NCI-H2196 (cell line): Measurements from ENCODE around the gene FNDC1.
A peak's percentile ranks its signal among the peaks of the same experiment; 100 is the strongest.

Source experiments
- DNase-seq: peaks from one replicate; lab custom pipeline; 2025; ENCODE audit not compliant: unreplicated experiment; lab: John Stamatoyannopoulos, UW

The FNDC1 gene

DNA sequence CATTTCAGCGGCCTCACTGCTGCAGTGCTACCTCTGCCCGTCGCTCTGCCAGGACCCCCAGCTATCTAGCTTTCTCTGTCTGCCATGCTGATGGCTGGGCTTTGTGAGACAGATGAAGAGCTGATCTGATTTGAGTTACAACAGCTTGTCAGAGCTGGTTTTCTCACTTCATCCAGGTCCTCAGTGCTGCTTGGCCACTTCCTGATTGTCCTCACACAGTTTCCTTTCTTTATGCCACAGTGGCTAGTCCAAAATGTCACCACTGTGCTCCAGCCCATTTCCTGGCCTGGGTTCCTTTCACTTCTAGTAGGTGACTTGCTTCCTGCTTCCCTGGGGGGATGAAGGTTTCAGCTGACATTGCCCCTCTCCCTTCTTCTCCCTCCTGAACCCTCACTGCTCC lies 35.4 kb downstream of the FNDC1 start:
- DNase-seq, result no peak

DNA sequence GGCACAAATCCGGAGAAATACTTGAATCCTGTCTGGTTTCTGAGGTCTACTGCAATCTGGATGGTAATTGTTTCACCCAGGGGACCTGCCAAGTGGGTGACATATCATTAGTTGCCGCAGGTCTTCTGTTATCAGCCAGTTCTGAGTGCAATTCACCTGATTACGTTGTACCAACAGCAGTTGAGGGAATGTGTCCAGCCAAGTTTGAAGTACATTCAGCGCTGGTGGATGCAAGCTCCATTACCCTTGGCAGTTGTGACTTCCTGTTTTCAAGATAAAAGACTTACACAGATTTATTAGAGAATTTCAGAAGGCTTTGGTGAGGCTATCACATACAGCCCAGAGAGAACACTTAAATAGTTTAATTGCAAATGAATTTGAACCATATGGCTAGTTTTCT lies 42.8 kb downstream of the FNDC1 start:
- no peak for DNase-seq

DNA sequence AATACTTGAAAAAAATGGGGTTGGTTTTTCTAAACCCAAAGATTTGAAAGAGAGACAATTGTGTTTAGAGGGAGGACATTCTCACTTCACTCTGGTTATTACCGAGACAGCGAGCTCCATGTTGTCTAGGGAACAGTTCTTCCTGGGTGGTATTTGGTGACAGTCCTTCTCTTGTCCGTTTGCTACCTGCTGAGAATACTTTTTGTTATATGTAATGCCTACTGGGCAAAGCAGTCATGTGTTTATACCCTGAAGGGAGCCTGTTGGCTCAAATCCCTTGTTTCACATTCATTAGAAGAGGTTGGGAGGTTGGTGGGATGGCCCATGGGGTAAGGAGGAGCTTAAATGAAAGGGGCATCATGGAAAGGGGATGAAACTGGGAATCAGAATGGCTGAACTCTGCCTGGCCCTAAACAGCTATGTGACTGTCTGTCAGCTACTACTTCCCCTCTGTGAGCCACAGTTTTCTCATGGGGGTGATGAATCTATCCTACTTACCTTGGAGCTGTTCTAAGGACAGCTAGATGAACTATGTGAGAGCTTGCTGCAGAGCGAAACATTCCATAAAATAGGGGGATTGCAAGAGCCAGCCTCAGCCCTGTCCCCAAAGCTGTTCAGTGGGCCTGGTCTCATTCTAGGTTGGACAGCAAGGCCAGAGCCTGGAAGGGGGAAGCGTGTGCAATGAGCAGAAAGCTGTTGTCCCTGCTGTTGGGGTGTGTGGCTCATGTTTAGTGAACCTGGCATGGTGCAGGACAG lies 43.5 kb downstream of the FNDC1 start:
- DNase-seq, result no peak

DNA sequence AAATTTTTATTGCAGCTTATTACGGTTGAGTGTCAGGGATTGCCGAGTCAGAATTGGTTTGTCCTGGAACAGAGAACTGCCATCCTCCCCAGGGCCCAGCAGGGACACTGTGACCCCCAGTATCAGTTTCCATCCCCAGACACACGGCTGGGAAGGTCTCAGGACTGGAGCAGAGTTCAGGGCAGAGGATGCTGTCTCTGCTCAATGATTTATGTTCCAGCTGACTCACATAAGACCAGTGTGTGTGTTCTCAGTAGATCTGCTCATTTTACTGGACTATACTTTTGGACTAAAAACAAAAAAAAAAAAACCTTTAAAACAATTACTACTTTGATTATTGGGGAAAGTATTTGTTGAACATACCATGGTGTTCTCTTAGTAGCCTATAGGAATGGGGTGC lies 44.2 kb downstream of the FNDC1 start:
- no peak for DNase-seq

DNA sequence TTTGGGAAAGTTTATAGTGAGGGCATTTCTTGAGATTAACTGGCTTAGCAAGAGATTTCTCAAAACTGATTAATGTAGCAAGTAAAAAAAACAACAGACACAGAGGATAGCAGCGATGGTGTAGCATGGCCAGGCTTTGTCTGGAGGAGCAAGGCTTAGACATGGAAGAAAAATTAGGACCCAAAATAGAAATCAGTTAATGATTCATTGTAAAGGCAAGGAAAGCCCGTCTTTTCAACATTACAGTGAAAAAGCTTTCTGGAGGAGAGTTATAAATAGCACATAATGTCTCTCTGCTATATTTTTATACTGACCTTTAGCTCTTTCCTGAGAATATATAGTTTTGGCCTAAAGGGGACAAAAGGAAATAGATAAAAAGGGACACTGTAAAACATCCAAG lies 45.1 kb downstream of the FNDC1 start:
- DNase-seq, result no peak

DNA sequence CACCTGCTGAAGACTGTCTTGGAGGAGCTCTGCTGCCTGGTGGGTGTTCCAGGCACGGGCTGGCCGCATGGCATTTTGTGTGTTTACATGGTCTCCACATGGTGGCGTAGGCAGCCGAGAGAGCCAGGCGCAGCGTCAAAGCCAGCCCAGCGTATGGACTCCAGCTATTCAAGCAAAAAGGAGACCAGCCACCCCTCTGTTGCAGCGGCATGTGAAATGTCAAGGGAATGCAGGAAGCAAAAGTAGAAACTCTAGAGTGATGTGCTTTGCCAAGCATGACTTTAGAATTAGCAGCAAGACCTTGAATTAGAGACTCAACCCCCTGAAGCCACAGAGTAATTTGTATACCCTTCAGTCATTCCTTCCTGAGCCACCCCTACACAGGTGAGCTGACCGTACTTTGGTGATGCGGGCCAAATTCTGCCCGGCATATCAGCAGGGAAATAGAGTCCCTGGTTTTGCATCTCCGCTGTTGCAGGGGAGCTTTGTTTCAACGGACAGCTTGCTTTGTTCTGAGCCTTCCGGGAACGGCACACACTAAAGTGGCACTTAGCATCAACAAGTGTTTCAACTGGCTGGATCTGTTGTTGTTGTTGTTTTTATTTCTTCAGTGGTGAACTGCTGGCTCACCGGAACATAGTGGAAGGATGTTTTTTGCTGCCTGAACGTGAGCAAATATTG lies 48.5 kb downstream of the FNDC1 start:
- DNase-seq, result no peak

DNA sequence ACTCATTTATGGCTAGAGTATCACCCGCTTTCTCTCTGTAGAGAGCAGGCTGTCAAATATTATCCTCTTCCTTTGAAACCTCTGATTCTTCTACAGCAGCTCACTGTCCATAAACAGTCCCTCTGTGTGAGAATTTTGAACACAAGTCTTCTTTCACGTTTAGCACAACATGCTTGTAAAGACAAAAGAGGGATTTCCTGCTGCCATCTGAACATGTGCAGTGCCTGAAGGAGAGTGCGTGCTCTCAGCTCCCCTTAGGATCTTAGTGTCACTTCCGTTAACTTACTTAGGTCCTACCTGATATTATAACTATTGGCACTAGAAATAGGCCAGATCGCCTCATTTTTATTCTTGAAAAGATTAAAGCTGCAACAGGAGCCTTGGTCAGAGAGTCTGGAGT lies 50.9 kb downstream of the FNDC1 start:
- no peak for DNase-seq

DNA sequence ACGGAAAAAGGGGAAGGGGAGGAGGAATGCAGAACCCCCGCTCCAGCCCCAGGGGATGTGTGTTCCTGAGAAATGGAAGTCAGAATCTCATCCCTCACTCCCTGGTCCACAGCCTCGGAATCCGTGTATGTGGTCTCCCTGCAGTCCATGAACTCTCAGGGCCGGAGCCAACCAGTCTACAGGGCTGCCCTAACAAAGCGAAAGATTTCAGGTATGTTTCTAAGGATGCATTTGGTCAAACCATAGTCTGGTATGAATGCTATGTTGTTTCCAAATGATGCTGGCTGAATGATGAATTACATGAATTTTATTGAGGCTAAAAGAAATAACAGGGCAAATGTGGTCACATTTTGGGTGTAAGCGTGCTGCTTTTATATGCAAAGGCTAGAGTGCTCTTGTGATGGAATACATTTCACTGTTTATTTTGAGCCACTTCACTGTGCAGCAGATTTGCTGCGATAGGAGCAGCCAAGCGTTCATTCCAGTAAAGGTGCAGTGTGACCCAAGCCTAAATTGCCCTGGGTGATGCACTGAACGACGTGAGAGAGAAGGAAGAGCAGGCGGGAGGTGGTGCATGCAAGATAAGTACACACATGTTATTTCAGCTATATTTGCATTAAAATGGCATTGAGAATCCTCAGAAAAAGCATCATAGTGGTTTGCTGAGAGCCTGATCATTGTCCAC lies 52.4 kb downstream of the FNDC1 start:
- DNase-seq, result no peak

DNA sequence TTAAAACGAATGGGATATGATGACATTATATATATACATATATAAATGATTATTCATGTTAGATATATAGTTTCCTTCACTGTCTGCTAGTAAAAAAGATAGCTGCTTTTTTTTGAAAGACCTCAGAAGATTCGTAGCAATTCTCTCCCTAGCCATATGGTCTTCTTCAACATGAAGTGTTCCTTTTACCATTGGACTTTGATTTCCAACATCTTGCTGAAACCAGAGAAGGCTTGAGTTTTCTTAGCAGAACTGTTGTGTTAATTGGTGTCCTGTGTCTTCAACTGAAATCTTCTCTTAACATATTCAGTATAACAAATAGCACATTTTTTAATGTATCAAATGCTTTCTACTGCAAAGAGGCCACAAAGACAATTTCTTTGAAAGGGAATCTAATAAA lies 55.3 kb downstream of the FNDC1 start:
- no peak for DNase-seq

DNA sequence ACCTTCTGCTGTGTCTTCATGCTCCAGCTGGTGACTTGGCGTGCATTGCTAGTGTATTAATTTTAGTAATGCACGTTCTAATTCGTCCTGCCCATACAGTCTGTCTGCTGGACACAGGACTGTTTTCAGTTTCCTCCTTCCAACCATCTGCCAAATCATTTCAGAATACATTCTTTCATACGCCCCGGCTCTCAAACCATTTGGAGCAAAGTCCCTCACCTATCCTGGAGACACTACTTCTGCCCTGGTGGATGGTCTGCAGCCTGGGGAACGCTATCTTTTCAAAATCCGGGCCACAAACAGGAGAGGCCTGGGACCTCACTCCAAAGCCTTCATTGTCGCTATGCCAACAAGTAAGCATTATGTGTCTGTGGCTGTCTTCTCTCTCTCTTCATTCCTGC lies 60.5 kb downstream of the FNDC1 start:
- DNase-seq, result no peak

DNA sequence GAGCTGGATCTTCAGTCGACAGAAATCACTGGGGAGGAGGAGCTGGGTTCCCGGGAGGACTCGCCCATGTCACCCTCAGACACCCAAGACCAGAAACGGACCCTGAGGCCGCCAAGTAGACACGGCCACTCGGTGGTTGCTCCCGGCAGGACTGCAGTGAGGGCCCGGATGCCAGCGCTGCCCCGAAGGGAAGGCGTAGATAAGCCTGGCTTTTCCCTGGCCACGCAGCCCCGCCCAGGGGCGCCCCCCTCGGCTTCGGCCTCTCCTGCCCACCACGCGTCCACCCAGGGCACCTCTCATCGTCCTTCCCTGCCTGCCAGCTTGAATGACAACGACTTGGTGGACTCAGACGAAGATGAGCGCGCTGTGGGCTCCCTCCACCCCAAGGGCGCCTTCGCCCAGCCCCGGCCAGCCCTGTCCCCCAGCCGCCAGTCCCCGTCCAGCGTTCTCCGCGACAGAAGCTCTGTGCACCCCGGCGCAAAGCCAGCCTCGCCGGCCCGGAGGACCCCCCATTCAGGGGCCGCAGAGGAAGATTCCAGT lies 63.0 kb downstream of the FNDC1 start:
- no peak for DNase-seq

DNA sequence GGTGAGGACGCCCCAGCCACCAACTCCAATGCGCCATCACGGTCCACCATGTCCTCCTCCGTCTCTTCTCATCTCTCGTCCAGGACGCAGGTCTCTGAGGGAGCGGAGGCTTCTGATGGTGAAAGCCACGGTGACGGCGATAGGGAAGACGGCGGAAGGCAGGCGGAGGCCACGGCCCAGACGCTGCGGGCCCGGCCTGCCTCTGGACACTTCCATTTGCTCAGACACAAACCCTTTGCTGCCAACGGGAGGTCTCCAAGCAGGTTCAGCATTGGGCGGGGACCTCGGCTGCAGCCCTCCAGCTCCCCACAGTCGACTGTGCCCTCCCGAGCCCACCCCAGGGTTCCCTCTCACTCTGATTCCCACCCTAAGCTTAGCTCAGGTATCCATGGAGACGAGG lies 63.6 kb downstream of the FNDC1 start:
- DNase-seq, result no peak

DNA sequence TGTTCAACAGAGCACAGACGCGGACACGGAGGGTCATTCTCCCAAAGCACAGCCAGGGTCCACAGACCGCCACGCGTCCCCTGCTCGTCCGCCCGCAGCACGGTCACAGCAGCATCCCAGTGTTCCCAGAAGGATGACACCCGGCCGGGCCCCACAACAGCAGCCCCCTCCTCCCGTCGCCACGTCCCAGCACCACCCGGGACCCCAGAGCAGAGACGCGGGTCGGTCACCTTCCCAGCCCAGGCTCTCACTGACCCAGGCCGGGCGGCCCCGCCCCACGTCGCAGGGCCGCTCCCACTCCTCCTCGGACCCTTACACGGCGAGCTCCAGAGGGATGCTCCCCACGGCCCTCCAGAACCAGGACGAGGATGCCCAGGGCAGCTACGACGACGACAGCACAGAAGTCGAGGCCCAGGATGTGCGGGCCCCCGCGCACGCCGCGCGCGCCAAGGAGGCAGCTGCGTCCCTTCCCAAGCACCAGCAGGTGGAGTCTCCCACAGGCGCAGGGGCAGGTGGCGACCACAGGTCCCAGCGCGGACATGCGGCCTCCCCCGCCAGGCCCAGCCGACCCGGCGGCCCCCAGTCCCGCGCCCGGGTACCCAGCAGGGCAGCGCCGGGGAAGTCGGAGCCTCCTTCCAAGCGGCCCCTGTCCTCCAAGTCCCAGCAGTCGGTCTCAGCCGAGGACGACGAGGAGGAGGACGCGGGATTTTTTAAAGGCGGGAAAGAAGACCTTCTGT lies 64.3 kb downstream of the FNDC1 start:
- DNase-seq, result no peak

DNA sequence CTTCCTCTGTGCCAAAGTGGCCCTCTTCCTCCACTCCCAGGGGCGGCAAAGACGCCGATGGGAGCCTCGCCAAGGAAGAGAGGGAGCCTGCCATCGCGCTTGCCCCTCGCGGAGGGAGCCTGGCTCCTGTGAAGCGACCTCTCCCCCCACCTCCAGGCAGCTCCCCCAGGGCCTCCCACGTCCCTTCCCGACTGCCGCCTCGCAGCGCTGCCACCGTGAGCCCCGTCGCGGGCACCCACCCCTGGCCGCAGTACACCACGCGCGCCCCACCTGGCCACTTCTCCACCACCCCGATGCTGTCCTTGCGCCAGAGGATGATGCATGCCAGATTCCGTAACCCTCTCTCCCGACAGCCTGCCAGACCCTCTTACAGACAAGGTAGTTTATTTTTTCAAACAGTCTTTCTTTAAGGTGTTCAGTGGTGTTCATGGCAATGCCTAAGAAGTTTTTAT lies 64.9 kb downstream of the FNDC1 start:
- no peak for DNase-seq

DNA sequence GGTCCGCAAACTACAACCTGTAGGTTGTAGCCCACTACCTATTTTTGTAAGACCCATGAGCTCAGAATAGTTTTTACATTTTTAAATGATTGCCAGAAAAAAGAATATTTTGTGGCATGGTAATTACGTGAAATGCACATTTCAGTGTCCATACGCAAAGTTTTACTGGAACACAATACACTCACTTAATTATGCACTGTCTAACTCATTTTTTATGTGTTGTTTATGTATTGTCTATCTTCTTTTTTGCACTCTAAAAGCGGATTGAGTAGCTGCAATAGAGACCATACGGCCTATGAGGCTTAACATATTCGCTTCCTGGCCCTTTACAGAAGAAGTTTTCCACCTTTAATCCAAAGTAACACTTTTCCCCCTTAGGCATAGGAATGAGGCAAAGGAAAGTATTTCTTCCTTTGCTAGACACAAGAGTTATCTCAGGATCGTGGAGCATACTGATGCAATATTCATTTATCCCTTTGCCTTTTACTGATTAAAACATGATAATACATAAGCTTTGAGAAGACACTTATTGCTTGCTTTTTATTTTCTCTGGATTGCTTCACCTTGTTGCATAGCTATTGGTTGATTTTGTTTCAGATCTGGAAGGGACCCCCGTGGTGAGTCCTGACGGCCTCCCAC lies 69.8 kb downstream of the FNDC1 start:
- no peak for DNase-seq

DNA sequence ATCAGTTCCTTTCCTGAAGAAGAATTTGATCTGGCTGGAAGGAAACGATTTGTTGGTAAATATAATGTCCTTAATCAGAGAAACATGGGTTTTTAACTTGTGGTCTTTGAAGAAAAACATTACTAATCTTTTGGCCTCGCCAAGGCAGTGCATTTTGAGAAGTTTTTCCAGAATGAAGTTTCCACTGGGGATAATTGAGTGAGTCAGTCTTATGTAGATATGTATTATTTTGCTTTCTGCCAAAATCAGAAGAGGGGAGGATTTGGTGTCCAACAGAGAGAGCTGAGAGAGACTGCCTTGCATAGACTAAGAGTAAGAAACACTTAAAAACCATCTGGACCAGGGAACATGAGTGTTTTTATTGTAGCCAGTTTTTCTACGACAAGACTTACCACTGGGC lies 79.9 kb downstream of the FNDC1 start:
- no peak for DNase-seq

DNA sequence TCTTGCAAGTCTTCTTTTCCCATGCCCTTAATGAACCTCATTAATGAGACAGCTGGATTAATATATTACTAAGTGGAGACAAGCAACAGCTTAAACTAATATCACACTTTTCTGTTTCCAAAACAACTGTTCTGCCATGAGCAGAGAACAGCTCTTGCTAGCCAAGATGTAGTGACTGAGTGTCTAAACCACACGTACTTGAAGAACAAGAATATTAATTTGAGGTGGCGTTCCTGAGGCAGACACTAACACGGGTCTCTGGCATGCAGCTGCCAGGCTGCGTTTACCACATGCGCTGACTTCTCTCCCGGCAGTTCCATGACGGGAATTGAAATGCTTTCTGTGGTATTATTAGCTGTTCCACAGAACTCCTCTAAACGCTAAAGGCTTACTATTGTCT lies 80.6 kb downstream of the FNDC1 start:
- no peak for DNase-seq

DNA sequence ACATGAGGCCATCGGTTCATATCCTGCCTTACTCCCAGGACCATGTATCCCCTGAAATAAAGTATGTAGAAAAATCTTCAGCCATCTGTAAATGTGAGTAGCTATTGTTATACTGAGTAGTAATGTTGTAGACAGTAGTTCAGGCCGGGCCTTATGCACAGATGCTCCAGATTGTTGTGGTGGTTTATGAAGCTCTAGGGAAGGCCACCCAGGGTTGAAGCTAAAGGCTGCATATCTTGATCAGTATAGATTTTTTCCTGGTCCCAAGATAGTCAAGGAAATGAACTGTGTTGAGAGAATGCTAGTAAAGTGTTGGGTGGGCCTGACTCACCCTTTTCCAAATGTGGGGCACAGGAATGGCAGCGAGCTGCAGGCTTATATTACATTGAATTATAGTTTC lies 81.4 kb downstream of the FNDC1 start:
- DNase-seq, result no peak

DNA sequence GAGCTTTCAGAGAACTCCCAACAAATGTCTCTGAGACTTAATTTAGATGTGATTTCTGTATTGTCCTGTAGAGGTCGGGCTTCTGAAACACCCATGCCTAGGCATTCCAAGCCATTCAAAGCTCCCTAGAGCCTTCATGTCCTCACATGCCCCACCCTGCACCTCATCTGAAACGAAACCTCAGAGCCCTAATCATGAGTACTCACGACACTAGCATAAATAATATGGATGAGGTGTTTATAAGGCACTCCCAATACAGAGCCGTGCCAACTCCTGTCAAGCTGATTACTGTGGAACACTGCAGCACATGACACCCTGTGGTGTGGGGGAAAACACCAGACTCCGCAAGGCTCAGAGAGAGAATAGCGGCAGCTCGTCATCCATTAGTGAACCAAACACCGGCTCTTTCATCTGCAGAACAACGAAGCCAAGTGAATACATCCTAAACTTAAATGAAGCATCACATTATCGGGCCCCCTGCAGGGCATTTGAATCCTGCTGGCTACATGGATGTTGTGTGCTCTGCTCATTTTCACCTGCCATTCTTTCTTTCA lies 83.8 kb downstream of the FNDC1 start:
- DNase-seq, result peak; percentile 24

DNA sequence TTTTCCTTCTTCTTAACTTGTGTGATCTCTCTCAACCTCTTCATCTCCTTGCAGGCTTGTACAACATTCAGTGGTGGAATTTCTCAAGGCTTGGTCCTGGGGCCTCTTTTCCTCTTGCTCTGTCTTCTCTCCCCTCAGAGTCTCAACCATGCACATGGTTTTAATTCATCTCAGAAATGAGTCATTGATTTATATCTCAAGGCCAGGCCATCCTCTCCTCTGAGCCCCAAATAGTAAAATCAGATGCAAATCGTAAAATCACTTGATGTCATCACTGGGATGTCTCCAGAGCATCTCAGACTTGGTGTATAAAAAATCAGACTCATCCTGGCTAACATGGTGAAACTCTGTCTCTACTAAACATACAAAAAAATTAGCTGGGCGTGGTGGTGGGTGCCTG lies 85.0 kb downstream of the FNDC1 start:
- DNase-seq, result no peak
